ENCODE measurements around the gene ITIH6.

The ITIH6 gene

DNA sequence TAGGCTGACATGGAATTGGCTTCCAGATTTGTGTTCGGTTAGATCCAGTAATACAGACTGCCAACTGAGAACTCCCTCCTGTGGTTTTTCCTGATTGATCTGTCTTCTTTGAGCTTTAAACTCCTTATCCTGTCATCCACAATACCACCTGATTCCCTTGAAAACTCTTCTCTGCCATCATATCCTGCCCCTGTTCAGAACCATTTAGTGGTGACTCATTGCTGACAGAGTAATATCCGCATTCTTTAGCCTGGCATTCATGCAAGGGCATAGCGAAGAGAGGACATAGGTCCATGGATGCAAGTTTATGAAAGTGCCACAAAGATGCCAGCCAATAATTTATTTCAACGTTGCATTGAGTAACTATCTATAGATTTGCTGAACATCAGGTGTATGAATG lies 76.6 kb downstream of the ITIH6 start:
- DNase-seq (ENCODE audit: extremely low spot score, insufficient read length, low read depth) (no peak), FAIRE-seq (no peak)

DNA sequence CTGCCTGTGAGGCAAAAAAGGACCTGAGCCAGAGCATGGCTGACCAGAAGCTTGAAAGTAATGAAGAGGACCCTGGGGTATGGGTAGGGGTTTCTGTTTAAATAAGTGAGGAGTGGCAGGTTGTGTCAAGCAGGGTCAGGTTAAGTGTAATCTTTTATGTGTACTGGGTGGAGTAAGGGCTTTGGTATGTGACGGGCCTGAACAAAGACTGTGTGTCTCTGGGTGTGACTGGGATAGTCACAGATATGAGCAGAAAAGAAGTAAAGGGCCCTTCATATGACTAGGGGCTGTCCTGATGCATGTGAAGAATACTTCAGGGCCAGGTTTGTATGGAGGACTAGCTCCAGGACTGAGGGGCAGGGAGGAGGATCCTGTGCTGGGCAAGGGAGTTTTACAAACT lies 82.4 kb downstream of the ITIH6 start:
- FAIRE-seq: no peak
- no peak for DNase-seq (ENCODE audit: extremely low spot score, insufficient read length, low read depth)

DNA sequence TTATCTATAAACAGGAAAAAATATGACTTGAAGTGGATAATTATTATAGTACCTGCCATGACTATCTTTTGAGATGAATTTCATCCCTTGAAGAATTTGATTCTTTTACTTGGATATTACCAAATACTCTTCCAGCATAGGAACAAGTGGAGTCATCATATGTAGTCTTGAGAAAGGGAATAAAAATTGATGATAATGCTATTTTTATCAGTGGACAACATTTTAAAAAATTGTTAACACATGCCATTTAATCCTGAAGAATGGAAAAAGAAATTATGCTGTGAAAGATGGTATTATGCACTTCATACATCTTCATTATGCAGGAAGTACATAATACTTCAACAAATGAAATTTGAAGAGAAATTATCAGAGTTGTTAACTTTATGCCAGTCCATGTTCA lies 83.6 kb downstream of the ITIH6 start:
- DNase-seq (ENCODE audit: extremely low spot score, insufficient read length, low read depth) (no peak), FAIRE-seq (no peak)

DNA sequence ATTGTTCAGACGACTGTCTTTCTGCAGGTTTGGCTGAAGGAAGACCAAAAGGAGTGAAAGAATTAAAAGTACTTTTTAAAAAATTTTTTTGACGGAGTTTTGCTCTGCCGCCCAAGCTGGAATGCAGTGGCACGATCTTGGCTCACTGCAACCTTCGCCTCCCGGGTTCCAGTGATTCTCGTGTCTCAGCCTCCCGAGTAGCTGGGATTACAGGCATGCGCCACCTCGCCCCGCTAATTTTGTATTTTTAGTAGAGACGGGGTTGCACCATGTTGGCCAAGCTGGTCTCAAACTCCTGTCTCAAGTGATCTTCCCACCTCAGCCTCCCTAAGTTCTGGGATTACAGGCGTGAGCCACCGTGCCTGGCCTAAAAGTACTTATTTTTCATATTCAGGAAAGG lies 86.3 kb downstream of the ITIH6 start:
- no peak for DNase-seq (ENCODE audit: extremely low spot score, insufficient read length, low read depth)
- no peak for FAIRE-seq

DNA sequence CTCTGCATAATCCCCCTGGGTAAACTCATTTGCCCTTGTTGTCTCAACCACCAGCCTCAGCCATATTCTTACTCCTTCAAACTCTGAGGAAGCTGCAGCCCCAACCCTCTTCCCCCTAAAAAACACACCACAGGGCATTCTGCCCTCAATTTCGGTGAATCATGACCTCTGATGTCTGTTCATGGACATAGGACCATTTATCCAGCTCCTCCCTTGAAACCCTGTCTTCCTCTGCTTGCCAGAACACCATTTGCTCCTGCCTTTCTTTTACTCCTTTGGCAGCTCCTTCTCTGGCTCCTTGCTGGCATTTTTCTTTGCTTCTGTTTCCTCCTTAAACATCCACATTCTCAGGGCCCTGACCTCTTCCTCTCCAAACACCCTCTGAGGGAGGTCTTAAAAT lies 87.1 kb downstream of the ITIH6 start:
- DNase-seq (ENCODE audit: extremely low spot score, insufficient read length, low read depth) (no peak), FAIRE-seq (no peak)

DNA sequence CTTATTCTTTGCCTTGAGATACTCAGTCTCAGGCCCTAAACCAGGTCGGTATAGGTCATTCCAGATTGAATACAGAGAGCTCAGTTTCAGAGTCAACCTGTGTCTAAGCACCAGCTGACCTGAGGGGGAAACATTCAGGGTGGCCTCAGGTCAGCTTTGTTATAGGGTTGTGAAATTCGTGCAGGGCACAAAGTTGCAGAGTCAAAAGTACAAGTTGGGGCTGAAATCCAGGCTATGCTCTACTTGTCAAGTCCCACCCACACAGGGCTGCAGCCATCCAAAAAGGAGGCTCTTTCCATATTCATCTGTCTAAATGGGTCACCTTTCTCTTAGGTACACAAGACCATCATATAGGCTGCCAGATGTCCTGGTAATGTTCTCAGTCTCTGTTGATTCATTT lies 89.7 kb downstream of the ITIH6 start:
- DNase-seq (ENCODE audit: extremely low spot score, insufficient read length, low read depth) (no peak), FAIRE-seq (no peak)
